ENCODE data around the gene UBE2E3. TPM values are rescaled to one million over a fixed set of nuclear protein-coding genes. Genes with fewer than 3 reads are reported as not detected.

UBE2E3 gene
- total RNA-seq (2022; extraction: Qiagen RNA extraction; ENCODE audit: low read depth), result 71.1 to 95.8 TPM (median 79.0 TPM) in 5 replicates

DNA sequence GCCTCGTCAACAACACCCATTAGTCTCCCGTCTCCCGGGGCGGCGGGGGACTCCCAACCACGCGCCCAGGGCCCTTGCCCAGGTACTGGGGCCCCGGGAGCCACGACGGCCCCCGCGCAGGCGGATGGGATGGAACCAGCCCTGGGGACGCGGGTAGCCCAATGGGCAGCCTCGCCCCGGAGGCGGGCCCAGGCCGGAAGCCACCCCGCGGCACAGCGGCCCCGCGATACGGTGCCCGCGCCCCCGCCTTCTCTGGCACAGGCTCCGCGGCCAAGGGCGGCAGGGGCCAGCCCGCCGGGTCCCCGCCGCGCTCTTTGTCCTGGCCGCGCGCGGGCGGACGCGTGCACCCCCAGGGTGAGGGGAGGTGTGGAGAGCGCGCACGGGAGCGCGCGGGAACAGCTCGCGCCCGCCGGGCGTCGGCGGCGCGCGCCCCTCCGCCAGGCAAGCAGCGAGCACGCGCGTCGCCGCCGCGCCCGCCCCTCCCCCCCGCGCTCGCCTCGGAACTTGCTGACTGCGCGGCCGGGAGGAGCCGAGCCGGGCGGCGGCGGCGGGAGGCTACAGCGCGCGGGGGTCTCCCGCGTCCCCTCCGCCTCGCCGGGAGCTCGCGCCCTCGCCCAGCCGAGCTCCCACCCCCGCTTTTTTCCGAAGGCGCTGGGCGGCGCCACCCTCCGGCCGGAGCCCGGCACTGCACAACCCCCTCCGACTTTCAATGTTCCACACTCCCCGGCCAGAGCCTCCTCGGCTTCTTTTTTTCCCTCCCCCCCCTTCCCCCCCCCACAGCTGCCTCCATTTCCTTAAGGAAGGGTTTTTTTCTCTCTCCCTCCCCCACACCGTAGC is at the start of gene UBE2E3:
Gene UBE2E3, plus strand, starts transcription at position 500 of the 837 bp plus-strand sequence. CDS start 1,438 bp downstream, outside the sequence.

Data from A549 treated with CpdA at 1 μM for 4 hours (cell line).